Aorta (tissue), 5 donors: ENCODE data around the gene P4HA2. TPM values are rescaled to one million over a fixed set of nuclear protein-coding genes. Genes with fewer than 3 reads are reported as not detected.

Experiments
- ATAC-seq: fragments of 200-7000 bp; cut with Tn5 transposase; one replicate; pipeline ENCODE4 v1.9.1; 2022; ENCODE audit warnings: moderate library complexity; ENCODE audit not compliant: low FRiP score
- DNase-seq, 2 donors: peaks; one replicate each; pipeline ENCODE4 v3.0.0-alpha.2; 2020
- H3K27ac ChIP-seq, 2 donors: one replicate each; pipeline ENCODE4 v1.5.1; 2013; ENCODE audit warnings: low read length in 2 of 2, mild to moderate bottlenecking in 2 of 2, moderate library complexity in 2 of 2, control low read depth in 1 of 2, inconsistent platforms in 1 of 2, low read depth in 1 of 2
- H3K27me3 ChIP-seq, 2 donors: one replicate each; pipeline ENCODE4 v1.6.1; 2013; ENCODE audit warnings: control low read depth in 1 of 2, low read length in 1 of 2, mild to moderate bottlenecking in 1 of 2, moderate library complexity in 1 of 2; ENCODE audit not compliant: insufficient read depth in 2 of 2, control insufficient read depth in 1 of 2
- H3K36me3 ChIP-seq, 2 donors: one replicate each; pipeline ENCODE4 v1.6.1; 2013; ENCODE audit warnings: control low read depth in 1 of 2, low read length in 1 of 2, mild to moderate bottlenecking in 1 of 2; ENCODE audit not compliant: insufficient read depth in 2 of 2, control insufficient read depth in 1 of 2
- H3K4me1 ChIP-seq, 2 donors: one replicate each; pipeline ENCODE4 v1.6.1; 2013; ENCODE audit warnings: low read length in 2 of 2, control low read depth in 1 of 2, mild to moderate bottlenecking in 1 of 2, moderate library complexity in 1 of 2; ENCODE audit not compliant: insufficient read depth in 2 of 2, control insufficient read depth in 1 of 2
- H3K4me3 ChIP-seq, 2 donors: one replicate each; pipeline ENCODE4 v1.5.1; 2013; ENCODE audit warnings: low read length in 2 of 2, control low read depth in 1 of 2, mild to moderate bottlenecking in 1 of 2
- H3K9me3 ChIP-seq: one replicate; pipeline ENCODE4 v1.6.1; 2013; ENCODE audit warnings: mild to moderate bottlenecking, low read length; ENCODE audit not compliant: control insufficient read depth
- WGBS, 2 donors: extraction: QIAGEN DNeasy Blood & Tissue Kit; methylation state at CpG; one replicate each; pipeline ENCODE4 v1.1.7; 2013; 5-methylcytosine and 5-hydroxymethylcytosine counted together
- intact Hi-C, 2 donors: fragments of 100-400 bp; cut with DNase I; formaldehyde crosslinking; loops; one replicate each; pipeline versions ENCODE4 v1.14.2 to v1.15.0; 2022
- polyA plus RNA-seq, 2 donors: library from polyadenylated mRNA; stranded (reverse); fragments of 200-250 nt; gene quantifications; one replicate each; pipeline ENCODE4 v1.2.3, GENCODE V29; 2013
- total RNA-seq, 2 donors: library from RNA; stranded (reverse); fragmentation: NEBNext Ultra II Directional; extraction: Animal tissue kit (Norgen Biotek cat#: 25700); gene quantifications; one replicate each; pipeline ENCODE4 v1.2.1, GENCODE V29; 2021
- donor health status: healthy with polysubstance abuse.
- donor health status: Bipolar disorder and iron deficiency.
- donor health status: DM: no; HTN: no; CAD: no.
- donor health status: DM: no; HTN: no; CAD: no.
- donor health status: DM: yes; HTN: yes; CAD: no.

P4HA2 gene
- total and polyA plus RNA-seq, 4 donors, result 19.2 to 68.1 (median 34.6) TPM

DNA sequence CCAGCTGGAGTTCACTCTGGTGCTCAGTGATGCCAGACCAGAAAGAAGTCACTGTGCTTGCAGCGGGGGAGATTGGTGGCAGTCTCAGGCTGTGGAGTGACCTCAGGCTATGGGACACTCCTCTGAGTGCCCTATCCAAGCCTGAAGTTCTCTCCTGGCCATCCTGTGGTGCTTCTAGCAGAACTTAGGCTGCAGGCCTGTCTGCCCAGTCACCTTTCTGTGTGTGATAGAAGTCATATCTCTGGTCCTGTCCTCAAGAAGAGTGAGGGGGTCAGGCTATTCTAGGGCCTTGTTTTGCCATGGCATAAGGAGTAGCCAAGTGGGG is 39.1 kb upstream of the P4HA2 start:
- intact Hi-C loops, result loop anchor here in 1 of 2 donors (10.0 kb wide), 1 partner anchor 228 kb away; the partner anchor contains the start of gene IRF1
- H3K27me3 ChIP-seq, result no peaks in the 10 kb centered on the region
- no peaks in the 10 kb centered on the region for H3K9me3 ChIP-seq
- H3K27ac ChIP-seq, result no peak overlapping the region
- H3K4me3 ChIP-seq, result no peak overlapping the region
- DNase-seq (peak in 1 of 2 donors; percentile 55), ATAC-seq (no peak)
- no peaks in the 10 kb centered on the region for H3K4me1 ChIP-seq
- WGBS, 2 donors, result 100% methylated on average over 1 of the region's 1 CpG
- H3K36me3 ChIP-seq, result no peaks in the 10 kb centered on the region

DNA sequence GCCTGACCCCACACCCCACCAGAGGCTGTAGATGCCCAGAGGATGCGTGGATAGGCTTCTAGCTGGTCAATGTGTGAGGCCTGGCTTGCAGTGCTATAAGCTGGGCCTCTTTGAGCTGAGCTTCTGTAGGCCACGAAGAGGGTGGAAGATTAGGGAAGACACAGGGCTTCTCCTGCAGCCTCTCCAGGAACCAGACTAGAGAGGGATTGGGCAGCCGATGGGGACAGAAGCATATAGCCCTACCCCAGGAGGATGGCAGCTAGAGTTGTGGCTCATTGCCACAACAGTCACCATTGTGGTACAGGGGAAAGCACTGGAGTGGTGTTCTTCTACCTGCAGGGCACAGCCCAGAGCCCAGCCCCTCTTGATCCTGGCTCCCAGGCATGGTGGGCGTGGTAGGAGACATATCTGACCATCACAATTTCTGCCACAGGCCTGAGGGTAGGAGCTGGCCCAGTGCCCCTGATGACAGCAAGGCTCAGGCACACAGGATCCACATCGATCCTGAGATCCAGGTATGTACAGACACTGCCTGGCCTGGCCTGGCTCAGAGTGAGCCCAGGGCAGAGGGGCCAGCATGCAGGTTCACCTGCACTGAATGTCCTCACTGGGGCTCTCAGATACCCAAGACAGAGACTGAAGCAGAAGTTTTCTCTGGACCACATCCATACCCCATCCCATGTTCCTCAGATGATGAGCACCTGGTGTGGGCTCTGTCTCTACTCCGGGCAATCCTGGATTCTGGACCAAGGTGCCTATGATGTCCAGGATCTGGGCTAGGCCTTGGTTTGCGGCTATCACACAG is 38.6 kb upstream of the P4HA2 start:
- H3K9me3 ChIP-seq, result no peaks in the 10 kb centered on the region
- peak; percentile 53 to 55 for DNase-seq
- peak overlapping the region in 1 of 2 donors; percentile 78 for H3K27ac ChIP-seq
- H3K27me3 ChIP-seq, result no peaks in the 10 kb centered on the region
- intact Hi-C loops, result loop anchor here in 1 of 2 donors (10.0 kb wide), 1 partner anchor 229 kb away; the partner anchor contains the start of gene IRF1
- ATAC-seq, result no peak
- WGBS, 2 donors, result 72% methylated on average over 7 of the region's 7 CpGs
- H3K4me3 ChIP-seq, result no peak overlapping the region
- H3K4me1 ChIP-seq, result no peaks in the 10 kb centered on the region
- H3K36me3 ChIP-seq, result no peaks in the 10 kb centered on the region

DNA sequence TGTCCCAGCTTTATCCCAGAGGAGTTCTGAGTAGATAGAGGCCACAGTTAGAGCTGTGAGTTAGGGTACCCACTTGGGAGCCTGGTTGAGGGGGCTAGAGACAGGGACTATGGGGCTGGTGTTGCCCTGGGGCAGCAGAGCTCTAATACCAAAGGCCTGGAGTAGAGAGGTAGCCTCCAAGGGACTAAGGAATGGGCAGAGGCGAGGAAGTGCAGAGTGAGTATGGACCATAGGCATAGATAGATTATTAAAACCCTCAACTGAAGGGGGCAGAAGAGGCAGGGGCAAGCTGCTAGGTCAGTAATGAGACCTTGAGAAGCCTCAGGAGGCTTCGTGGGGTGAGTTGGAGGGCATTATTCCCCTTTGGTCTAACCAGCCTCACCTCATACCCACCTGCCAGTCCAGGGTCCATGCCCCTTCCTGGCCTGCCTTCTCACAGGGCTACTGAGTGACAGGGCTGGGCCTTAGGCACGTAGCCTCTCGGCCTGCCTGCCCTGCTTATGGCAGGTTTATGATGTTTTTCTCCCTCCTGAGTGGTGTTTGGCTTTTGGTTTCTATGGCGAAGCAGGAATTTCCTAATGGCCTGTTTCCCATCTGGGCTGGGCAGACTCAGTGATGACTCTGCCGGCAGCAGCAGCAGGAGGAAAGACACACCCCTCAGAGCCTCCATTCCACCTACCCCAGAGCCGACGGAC is 37.8 kb upstream of the P4HA2 start:
- Histone ChIP-seq H3K4me1 (no peaks in the 10 kb centered on the region), H3K4me3 (no peak overlapping the region), H3K27me3 (no peaks in the 10 kb centered on the region), H3K27ac (peak overlapping the region in 1 of 2 donors; percentile 94), H3K9me3 (no peaks in the 10 kb centered on the region), H3K36me3 (no peaks in the 10 kb centered on the region)
- peak; percentile 85 to 86 for DNase-seq
- intact Hi-C loops, result loop anchor here in 1 of 2 donors (10.0 kb wide), 1 partner anchor 229 kb away; the partner anchor contains the start of gene IRF1
- 16 to 21% methylated on average over 8 of the region's 8 CpGs for WGBS, 2 donors
- ATAC-seq, result peak; percentile 88

DNA sequence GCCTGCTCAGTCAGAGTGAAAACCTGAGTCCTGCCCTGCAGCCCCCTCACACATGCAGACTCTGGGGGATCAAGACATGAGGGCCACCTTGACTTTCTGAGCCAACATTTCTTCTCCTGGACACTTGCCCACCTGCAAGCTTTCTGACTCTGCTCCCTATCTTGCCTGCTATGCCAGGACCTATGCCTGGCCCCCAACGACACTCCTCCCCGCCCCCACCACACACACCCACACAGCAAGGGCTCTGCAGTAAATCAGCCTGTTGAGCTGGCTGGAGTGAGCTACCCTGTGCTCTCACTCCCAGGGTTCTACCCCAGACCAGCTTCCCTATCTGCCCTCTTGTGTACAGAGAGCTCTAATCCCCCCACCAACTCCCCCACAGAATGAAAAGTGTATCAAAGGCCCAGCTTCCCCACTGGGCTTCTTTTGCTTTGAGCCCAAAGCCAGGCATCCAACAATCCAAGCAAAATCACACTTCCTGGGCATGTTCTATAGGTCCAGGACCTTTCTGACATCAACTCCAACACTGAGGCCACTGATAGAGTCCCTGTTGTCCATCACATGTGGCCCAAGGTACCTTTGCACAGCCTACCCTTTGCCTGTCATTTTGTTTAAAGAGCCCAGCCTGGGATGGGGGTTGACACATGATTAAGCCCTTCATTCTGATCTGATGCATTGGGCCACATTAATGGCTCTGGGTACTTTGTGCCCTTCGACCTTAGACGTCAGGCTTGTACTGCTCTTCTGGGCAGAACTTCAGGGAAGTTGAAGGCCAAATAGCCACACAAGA is 37.1 kb upstream of the P4HA2 start:
- no peaks in the 10 kb centered on the region for H3K9me3 ChIP-seq
- H3K36me3 ChIP-seq, result no peaks in the 10 kb centered on the region
- peak overlapping the region in 1 of 2 donors; percentile 94 for H3K27ac ChIP-seq
- no peaks in the 10 kb centered on the region for H3K27me3 ChIP-seq
- WGBS, 2 donors, result 68% methylated on average over 4 of the region's 4 CpGs
- peak; percentile 37 to 52 for DNase-seq
- intact Hi-C loops, result loop anchor here in 1 of 2 donors (10.0 kb wide), 1 partner anchor 230 kb away; the partner anchor contains the start of gene IRF1
- H3K4me3 ChIP-seq, result no peak overlapping the region
- H3K4me1 ChIP-seq, result no peaks in the 10 kb centered on the region
- ATAC-seq, result no peak

DNA sequence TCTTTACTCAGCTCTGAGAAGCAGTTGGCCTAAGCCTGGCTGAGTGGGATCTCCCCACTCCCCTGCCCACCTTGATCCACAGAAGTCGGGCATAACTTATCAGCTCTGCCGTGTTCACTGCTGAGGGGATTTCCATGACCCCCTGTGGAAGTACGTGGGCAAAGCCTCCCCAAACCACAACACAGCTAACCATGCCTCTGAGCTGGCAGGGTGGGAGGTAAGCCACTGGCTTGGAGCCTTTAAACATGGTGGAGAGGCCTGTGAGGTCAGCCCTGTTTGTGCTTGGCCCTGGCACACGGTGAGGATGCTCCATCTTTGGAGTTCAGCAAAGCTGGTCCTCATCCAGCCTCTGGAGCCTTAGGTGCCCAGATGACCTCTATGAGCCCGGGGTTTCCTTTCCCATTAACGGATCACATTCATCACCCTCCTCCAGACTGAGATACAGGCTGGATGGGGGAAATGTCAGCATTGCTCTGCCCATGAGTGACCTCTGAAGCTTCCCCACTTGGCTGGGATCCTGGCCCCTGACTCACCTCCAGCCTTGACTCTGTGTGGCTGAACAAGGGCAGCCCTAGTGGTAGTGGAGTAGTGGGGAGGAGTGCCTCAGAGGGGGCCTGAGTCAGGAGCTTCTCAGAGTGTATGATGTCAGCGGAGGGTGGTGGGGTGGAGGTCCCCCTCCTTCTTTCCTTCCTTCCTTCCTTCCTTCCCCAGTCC is 36.1 kb upstream of the P4HA2 start:
- Histone ChIP-seq H3K9me3 (no peaks in the 10 kb centered on the region), H3K27ac (peak overlapping the region in 1 of 2 donors; percentile 28), H3K4me3 (no peak overlapping the region), H3K27me3 (no peaks in the 10 kb centered on the region), H3K36me3 (no peaks in the 10 kb centered on the region), H3K4me1 (no peaks in the 10 kb centered on the region)
- intact Hi-C loops, result loop anchor here in 1 of 2 donors (10.0 kb wide), 1 partner anchor 231 kb away; the partner anchor contains the start of gene IRF1
- 64 to 65% methylated on average over 7 of the region's 7 CpGs for WGBS, 2 donors
- ATAC-seq (no peak), DNase-seq (peak; percentile 80 to 94)

DNA sequence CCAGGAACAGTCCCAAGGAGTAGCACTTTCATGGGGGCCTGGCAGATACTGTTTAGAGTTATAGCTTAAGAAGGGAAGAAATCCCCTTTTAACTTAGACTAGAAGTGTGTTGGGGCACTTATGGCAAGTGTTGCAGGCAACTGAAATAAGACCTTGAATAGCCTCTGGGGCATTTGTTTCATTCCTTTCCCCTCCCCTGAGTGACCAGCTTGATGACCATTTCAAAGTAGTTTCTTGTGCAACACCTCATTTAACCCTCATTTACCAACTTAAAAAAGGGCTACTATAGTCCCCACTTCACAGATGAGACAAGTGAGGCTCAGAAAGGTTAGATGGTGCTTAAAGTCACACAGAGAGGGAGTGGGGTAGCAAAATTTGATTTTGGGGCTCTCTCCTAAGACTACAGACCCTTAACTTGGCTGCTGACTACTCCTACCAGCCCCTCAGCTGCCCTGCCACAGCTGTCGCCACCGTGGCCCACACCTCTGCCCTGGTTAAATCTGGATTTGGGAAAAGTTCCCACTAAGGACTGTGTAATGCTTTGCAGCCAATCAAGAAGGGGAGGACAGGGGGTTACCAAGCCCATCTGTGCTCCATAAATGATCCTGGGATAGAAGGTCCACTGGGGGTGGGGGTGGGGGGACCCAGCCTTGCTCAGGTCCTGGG is 35.4 kb upstream of the P4HA2 start:
- no peaks in the 10 kb centered on the region for H3K27me3 ChIP-seq
- 96 to 97% methylated on average over 2 of the region's 2 CpGs for whole genome bisulfite sequencing, 2 donors
- DNase-seq (peak in 1 of 2 donors; percentile 53), ATAC-seq (no peak)
- H3K4me1 ChIP-seq, result no peaks in the 10 kb centered on the region
- intact Hi-C loops, result loop anchor here in 1 of 2 donors (10.0 kb wide), 1 partner anchor 232 kb away; the partner anchor contains the start of gene IRF1
- no peaks in the 10 kb centered on the region for H3K36me3 ChIP-seq
- no peaks in the 10 kb centered on the region for H3K9me3 ChIP-seq
- H3K4me3 ChIP-seq, result no peak overlapping the region
- H3K27ac ChIP-seq, result peak overlapping the region in 1 of 2 donors; percentile 28

DNA sequence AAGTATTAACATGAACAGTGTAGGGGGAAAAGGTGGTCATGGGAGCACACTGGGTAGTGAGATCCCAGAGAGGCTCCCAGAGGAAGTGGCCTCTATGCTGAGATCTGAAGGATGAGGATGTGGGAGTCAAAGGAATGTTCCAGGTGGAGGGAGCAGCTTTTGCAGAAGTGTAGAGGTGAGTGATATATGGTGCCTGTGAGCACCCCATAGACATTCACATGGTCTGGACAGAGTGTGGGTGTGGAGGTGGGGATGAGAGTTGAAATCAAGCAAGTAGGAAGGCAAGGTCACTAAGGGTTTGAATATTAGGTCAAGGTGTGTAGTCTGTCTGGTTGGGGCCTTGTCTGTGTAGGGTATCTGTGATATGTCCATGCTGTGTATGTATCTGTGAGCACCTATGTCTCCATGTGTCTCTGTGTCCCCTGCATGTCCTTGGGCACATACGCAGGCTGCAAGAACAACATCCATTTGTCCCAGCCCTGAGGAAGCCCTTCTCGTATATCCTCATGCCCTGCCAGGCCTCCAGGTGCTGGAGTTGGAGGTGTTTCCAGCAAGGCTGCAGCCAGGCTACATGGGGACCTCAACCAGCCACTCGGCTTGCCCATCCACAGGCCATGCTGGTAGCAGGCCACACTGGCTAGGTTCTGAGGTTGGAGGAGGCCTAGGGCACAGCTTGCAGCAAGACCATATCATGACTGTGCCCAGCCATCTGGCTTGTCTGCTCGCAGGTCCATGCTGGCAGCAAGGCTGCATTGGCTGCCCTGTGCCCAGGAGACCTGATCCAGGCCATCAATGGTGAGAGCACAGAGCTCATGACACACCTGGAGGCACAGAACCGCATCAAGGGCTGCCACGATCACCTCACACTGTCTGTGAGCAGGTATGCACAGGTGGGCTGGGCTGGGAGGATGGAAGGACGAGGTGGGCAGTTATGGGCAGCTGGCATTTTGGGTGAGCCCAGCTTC is 34.5 kb upstream of the P4HA2 start:
- WGBS, 2 donors, result 93 to 94% methylated on average over 7 of the region's 7 CpGs
- no peaks in the 10 kb centered on the region for H3K9me3 ChIP-seq
- intact Hi-C loops, result loop anchor here in 1 of 2 donors (10.0 kb wide), 1 partner anchor 233 kb away; the partner anchor contains the start of gene IRF1
- peak in 1 of 2 donors; percentile 70 for DNase-seq
- no peaks in the 10 kb centered on the region for H3K4me1 ChIP-seq
- no peak for ATAC-seq
- no peaks in the 10 kb centered on the region for H3K27me3 ChIP-seq
- no peak overlapping the region for H3K27ac ChIP-seq
- no peaks in the 10 kb centered on the region for H3K36me3 ChIP-seq
- no peak overlapping the region for H3K4me3 ChIP-seq
